Measurements from ENCODE around the gene RPL3.

DNA sequence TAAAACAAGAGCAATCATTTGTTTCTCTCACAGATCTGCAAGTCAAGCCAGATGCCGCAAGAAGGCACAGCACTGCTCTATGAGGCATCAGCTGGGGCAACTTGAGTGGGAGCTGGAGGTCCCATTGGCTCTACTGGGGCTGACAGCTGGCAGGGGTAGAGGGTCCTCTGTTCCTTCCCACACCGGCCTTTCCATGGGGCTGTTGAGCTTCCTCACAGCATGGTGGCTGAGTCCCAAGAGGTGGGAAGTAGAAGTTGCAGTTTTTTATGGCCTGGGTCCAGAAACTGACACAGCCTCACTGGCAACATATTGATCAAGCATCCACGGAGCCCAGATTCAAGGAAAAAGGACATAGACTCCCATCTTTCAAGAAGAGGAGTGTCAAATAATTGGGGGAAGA, 34.4 kb downstream of the RPL3 start:
- TF ChIP-seq, protein P1, sequence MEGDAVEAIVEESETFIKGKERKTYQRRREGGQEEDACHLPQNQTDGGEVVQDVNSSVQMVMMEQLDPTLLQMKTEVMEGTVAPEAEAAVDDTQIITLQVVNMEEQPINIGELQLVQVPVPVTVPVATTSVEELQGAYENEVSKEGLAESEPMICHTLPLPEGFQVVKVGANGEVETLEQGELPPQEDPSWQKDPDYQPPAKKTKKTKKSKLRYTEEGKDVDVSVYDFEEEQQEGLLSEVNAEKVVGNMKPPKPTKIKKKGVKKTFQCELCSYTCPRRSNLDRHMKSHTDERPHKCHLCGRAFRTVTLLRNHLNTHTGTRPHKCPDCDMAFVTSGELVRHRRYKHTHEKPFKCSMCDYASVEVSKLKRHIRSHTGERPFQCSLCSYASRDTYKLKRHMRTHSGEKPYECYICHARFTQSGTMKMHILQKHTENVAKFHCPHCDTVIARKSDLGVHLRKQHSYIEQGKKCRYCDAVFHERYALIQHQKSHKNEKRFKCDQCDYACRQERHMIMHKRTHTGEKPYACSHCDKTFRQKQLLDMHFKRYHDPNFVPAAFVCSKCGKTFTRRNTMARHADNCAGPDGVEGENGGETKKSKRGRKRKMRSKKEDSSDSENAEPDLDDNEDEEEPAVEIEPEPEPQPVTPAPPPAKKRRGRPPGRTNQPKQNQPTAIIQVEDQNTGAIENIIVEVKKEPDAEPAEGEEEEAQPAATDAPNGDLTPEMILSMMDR (conservative IDR thresholded peaks at IDR 0.05) = no peak
- no peak for TF ChIP-seq ZFX (IDR thresholded peaks at IDR 0.05)
